B cell (primary cell): Measurements from ENCODE around the gene GRK1. TPM values are rescaled to one million over a fixed set of nuclear protein-coding genes. Genes with fewer than 3 reads are reported as not detected.

Source experiments
- ATAC-seq: fragments of 200-7000 bp; cut with Tn5 transposase; one replicate; pipeline ENCODE4 v1.10.0; 2021; ENCODE audit warnings: low read depth, mild to moderate bottlenecking, moderate number of reproducible peaks, moderate library complexity
- CTCF ChIA-PET: fragments of 350-600 bp; sonication (Branson Sonifier 250); formaldehyde crosslinking; loops from one replicate; lab custom pipeline; 2021; ENCODE audit warnings: antibody characterized with exemption, inconsistent platforms; lab: Charles Lee
- POLR2A ChIA-PET: fragments of 350-600 bp; sonication (Branson Sonifier 250); formaldehyde crosslinking; loops from one replicate; lab custom pipeline; 2021; ENCODE audit warnings: antibody characterized with exemption; lab: Charles Lee
- DNase-seq: peaks from one replicate; pipeline ENCODE4 v3.0.0; 2013
- H2AFZ ChIP-seq: 2 replicates; pipeline ENCODE4 v1.6.1; 2012; ENCODE audit warnings: mild to moderate bottlenecking, low read depth, low read length; ENCODE audit not compliant: insufficient read depth, poor library complexity, severe bottlenecking
- H3K27ac ChIP-seq, 2 donors: 1 replicate in 1 of 2; 2 replicates in 1 of 2; pipeline ENCODE4 v1.5.1; 2012 to 2013; ENCODE audit warnings: low read length in 2 of 2, mild to moderate bottlenecking in 2 of 2, moderate library complexity in 1 of 2
- H3K27me3 ChIP-seq, 4 experiments: fragments of 200-600 bp in 1 of 4; sonication (generic) in 1 of 4; replicated peaks in 1 of 4; 1 replicate in 2 of 4; 2 replicates in 2 of 4; pipeline versions ENCODE4 v1.6.1 to v1.7.0; 2013 to 2016; ENCODE audit warnings: low read length in 3 of 4, mild to moderate bottlenecking in 2 of 4, mixed read lengths in 1 of 4, moderate library complexity in 1 of 4; ENCODE audit not compliant: insufficient read depth in 4 of 4, control insufficient read depth in 3 of 4; ENCODE audit errors: control extremely low read depth in 1 of 4
- H3K36me3 ChIP-seq, 2 experiments: replicated peaks in 1 of 2; 1 replicate in 1 of 2; 2 replicates in 1 of 2; pipeline versions ENCODE4 v1.6.1 to v1.7.1; 2013; ENCODE audit warnings: low read length in 1 of 2; ENCODE audit not compliant: insufficient read depth in 2 of 2, control insufficient read depth in 1 of 2; ENCODE audit errors: control extremely low read depth in 1 of 2, extremely low read depth in 1 of 2
- H3K4me1 ChIP-seq, 2 donors: fragments of 200-600 bp in 1 of 2; sonication (generic) in 1 of 2; 1 replicate in 1 of 2; 2 replicates in 1 of 2; pipeline versions ENCODE4 v1.5.1 to v1.6.1; 2013 to 2017; ENCODE audit warnings: low read length in 2 of 2; ENCODE audit not compliant: control insufficient read depth in 2 of 2, insufficient read depth in 2 of 2
- H3K4me2 ChIP-seq: replicated peaks from 2 replicates; pipeline ENCODE3; 2012; ENCODE audit warnings: mild to moderate bottlenecking, low read depth, low read length; ENCODE audit not compliant: poor library complexity, severe bottlenecking
- H3K4me3 ChIP-seq, 5 experiments: fragments of 200-600 bp in 1 of 5; sonication (generic) in 1 of 5; 1 replicate in 3 of 5; 2 replicates in 2 of 5; pipeline versions ENCODE4 v1.5.1 to v1.7.0; 2011 to 2016; ENCODE audit warnings: low read length in 4 of 5, mild to moderate bottlenecking in 4 of 5, low read depth in 2 of 5, control low read depth in 1 of 5, moderate library complexity in 1 of 5; ENCODE audit not compliant: insufficient read depth in 1 of 5; ENCODE audit errors: control extremely low read depth in 1 of 5, extremely low read depth in 1 of 5
- H3K79me2 ChIP-seq: fragments of 200-600 bp; sonication (generic); one replicate; pipeline ENCODE4 v1.6.0; 2016; ENCODE audit warnings: low read length; ENCODE audit not compliant: control insufficient read depth, insufficient read depth
- H3K9ac ChIP-seq: fragments of 200-600 bp; sonication (generic); 2 replicates; pipeline ENCODE4 v1.6.1; 2017; ENCODE audit warnings: mild to moderate bottlenecking, low read length, moderate library complexity
- H3K9me3 ChIP-seq, 3 donors: one replicate each; pipeline versions ENCODE4 v1.6.1 to v1.7.1; 2013; ENCODE audit warnings: low read length in 2 of 3; ENCODE audit not compliant: control insufficient read depth in 2 of 3, insufficient read depth in 1 of 3; ENCODE audit errors: control extremely low read depth in 1 of 3
- H4K20me1 ChIP-seq: 2 replicates; pipeline ENCODE4 v1.6.0; 2012; ENCODE audit warnings: mild to moderate bottlenecking, low read length; ENCODE audit not compliant: insufficient read depth, control insufficient read depth, poor library complexity, severe bottlenecking
- H3K27ac Mint-ChIP-seq: one replicate; pipeline ENCODE4 v1.8.0; 2021; ENCODE audit warnings: mixed read lengths
- H3K27me3 Mint-ChIP-seq: one replicate; pipeline ENCODE4 v1.8.0; 2021; ENCODE audit warnings: mixed read lengths
- H3K4me1 Mint-ChIP-seq: one replicate; pipeline ENCODE4 v1.8.0; 2021; ENCODE audit warnings: mixed read lengths
- H3K4me3 Mint-ChIP-seq: one replicate; pipeline ENCODE4 v1.8.0; 2021; ENCODE audit warnings: mixed read lengths
- H3K9me3 Mint-ChIP-seq: one replicate; pipeline ENCODE4 v1.8.0; 2022; ENCODE audit warnings: mixed read lengths; ENCODE audit not compliant: insufficient read depth
- EZH2 ChIP-seq: IDR thresholded peaks from 2 replicates; pipeline ENCODE4 v1.6.1; 2012; ENCODE audit warnings: borderline replicate concordance, low read depth, mild to moderate bottlenecking, moderate library complexity, low read length; ENCODE audit not compliant: insufficient read depth, poor library complexity, severe bottlenecking
- WGBS: methylation state at CpG from one replicate; pipeline ENCODE4 v1.1.5; 2013; ENCODE audit warnings: missing lambda C conversion rate; ENCODE audit not compliant: insufficient coverage; 5-methylcytosine and 5-hydroxymethylcytosine counted together
- intact Hi-C: fragments of 100-400 bp; cut with micrococcal nuclease; formaldehyde crosslinking; loops from one replicate; pipeline ENCODE4 v1.10.0; 2022
- polyA plus RNA-seq: library from polyadenylated mRNA; depleted of rRNA; stranded (reverse); fragments of >200 nt; gene quantifications from 2 replicates; pipeline ENCODE4 v1.2.3, GENCODE V29; 2012
- total RNA-seq, 2 donors: library from RNA; stranded (reverse); fragments of 120-200 nt in 1 of 2; gene quantifications; 1 replicate in 1 of 2; 2 replicates in 1 of 2; pipeline versions ENCODE4 v1.2.3 to v1.2.4, GENCODE V29; 2013 to 2022
- TF ChIP-seq, protein P1 (sequence below): fragments of 200-600 bp; IDR thresholded peaks from one replicate; pipeline ENCODE4 v1.8.0; 2022; ENCODE audit warnings: antibody characterized with exemption, mild to moderate bottlenecking

Gene GRK1
- total and polyA plus RNA-seq, 2 donors (not counting 1 experiment from before 2014, with no cell fraction given), result not detected

DNA sequence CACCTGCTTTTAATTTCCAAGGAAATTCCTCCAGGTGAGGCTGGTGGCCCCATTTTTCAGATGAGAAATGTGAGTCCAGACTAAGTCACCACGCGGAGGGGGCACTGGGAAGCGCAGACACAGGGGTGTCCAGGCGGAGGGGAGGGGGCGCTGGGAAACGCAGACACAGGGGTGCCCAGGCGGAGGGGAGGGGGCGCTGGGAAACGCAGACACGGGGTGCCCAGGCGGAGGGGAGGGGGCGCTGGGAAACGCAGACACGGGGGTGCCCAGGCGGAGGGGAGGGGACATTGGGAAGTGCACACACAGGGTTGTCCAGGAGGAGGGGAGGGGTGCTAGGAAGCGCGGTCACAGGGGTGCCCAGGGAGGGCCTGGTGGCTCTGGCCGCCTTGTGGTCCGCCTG, 3.5 kb downstream of the GRK1 start:
- TF ChIP-seq, protein P1, sequence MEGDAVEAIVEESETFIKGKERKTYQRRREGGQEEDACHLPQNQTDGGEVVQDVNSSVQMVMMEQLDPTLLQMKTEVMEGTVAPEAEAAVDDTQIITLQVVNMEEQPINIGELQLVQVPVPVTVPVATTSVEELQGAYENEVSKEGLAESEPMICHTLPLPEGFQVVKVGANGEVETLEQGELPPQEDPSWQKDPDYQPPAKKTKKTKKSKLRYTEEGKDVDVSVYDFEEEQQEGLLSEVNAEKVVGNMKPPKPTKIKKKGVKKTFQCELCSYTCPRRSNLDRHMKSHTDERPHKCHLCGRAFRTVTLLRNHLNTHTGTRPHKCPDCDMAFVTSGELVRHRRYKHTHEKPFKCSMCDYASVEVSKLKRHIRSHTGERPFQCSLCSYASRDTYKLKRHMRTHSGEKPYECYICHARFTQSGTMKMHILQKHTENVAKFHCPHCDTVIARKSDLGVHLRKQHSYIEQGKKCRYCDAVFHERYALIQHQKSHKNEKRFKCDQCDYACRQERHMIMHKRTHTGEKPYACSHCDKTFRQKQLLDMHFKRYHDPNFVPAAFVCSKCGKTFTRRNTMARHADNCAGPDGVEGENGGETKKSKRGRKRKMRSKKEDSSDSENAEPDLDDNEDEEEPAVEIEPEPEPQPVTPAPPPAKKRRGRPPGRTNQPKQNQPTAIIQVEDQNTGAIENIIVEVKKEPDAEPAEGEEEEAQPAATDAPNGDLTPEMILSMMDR, result no peak
- TF ChIP-seq EZH2, result no peak

DNA sequence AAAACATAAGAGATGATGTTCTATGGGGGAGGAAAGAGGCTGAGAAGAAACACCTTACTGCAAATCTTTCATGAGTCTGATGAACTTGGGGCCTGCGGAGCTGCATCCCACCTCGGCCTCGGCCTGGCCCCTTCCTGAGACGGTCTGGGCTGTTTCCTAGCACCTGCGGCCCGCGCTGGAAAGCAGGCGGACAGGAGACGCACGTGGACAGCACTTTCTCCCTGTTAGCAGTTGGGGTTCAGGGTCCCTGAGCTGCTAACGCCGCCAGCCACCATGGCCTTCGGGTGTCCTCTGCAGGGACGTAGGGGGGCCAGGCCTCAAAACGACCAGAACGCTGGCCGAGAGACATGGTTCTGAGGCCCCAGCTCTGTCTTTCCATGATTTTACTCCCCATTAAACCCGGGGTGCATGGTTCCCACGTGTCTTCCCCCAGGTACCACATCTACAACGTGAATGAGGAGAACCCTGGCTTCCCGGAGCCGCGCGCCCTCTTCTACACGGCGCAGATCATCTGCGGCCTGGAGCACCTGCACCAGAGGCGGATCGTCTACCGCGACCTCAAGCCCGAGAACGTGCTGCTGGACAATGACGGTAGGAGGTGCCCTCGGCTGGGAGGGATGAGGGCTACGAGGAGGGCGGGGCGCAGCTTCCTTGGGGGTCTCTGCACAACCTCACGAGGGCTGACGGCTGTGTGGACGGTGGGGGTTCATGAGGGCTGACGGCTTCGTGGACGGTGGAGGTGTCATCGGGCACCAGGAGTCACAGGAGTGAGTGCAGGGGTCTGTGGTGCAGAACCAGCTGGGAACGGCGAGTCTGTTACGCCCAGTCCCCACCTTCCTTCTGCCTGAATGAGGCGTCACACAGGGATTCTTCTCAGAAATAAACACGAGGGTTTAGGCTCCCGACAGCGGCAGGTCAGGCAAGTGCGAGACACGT, 4.3 kb downstream of the GRK1 start:
- peaks cover 7% of the 10 kb centered on the region for H3K27me3 Mint-ChIP-seq
- POLR2A ChIA-PET, result no interaction called here
- Histone ChIP-seq H3K36me3 (no peaks in the 10 kb centered on the region), H3K79me2 (no peaks in the 10 kb centered on the region), H3K4me1 (no peaks in the 10 kb centered on the region), H3K4me2 (no peak overlapping the region), H2AFZ (no peak overlapping the region), H4K20me1 (no peaks in the 10 kb centered on the region), H3K9me3 (peaks cover 0 to 3% (median 0%) of the 10 kb centered on the region in 3 donors), H3K27ac (no peak overlapping the region), H3K4me3 (no peak overlapping the region), H3K9ac (no peak overlapping the region), H3K27me3 (peaks cover 0 to 4% (median 0%) of the 10 kb centered on the region in 4 experiments)
- no peak overlapping the region for H3K27ac Mint-ChIP-seq
- TF ChIP-seq, protein P1, result no peak
- no peak for TF ChIP-seq EZH2
- intact Hi-C loops, result no loop called here
- 93% methylated on average over 54 of the region's 54 CpGs for WGBS
- no peaks in the 10 kb centered on the region for H3K4me1 Mint-ChIP-seq
- DNase-seq, result no peak
- no peak overlapping the region for H3K4me3 Mint-ChIP-seq
- ATAC-seq, result no peak
- CTCF ChIA-PET, result no interaction called here
- no peaks in the 10 kb centered on the region for H3K9me3 Mint-ChIP-seq

More for the DNA sequence above, 3.5 kb downstream of the GRK1 start:
- no peaks in the 10 kb centered on the region for H3K4me1 Mint-ChIP-seq
- no peaks in the 10 kb centered on the region for H3K36me3 ChIP-seq
- no peaks in the 10 kb centered on the region for H4K20me1 ChIP-seq
- peaks cover 0 to 8% (median 0%) of the 10 kb centered on the region in 4 experiments for H3K27me3 ChIP-seq
- POLR2A ChIA-PET, result no interaction called here
- no peak overlapping the region for H3K4me3 ChIP-seq
- no peak overlapping the region for H3K27ac Mint-ChIP-seq
- peaks cover 7% of the 10 kb centered on the region for H3K27me3 Mint-ChIP-seq
- no peaks in the 10 kb centered on the region for H3K9me3 Mint-ChIP-seq
- intact Hi-C loops, result no loop called here
- no peak for DNase-seq
- no peak overlapping the region for H3K4me3 Mint-ChIP-seq
- H3K9me3 ChIP-seq, result peaks cover 0 to 6% (median 0%) of the 10 kb centered on the region in 3 donors
- H3K79me2 ChIP-seq, result no peaks in the 10 kb centered on the region
- no peaks in the 10 kb centered on the region for H3K4me1 ChIP-seq
- no peak for ATAC-seq
- CTCF ChIA-PET, result no interaction called here
- no peak overlapping the region for H3K27ac ChIP-seq
- no peak overlapping the region for H3K4me2 ChIP-seq
- WGBS, result 95% methylated on average over 15 of the region's 19 CpGs
- no peak overlapping the region for H2AFZ ChIP-seq
- no peak overlapping the region for H3K9ac ChIP-seq
